ENCODE results near the gene ERBB4.

- no peak for TF ChIP-seq CTCF (IDR thresholded peaks at IDR 0.05)
- TF ChIP-seq POLR2A (IDR thresholded peaks at IDR 0.05), result no peak
Measured at GRCh38 chr2:211990335-211990734, 548.3 kb downstream of the ERBB4 start.

Measured in prostate gland (tissue), 2 donors.